ENCODE results near the gene TTC14.
"Not testable (repeated sequence)": the region's sequence is repeated elsewhere in the genome, so short reads cannot be mapped to it uniquely, and the experiment has no call there.

Gene TTC14

DNA sequence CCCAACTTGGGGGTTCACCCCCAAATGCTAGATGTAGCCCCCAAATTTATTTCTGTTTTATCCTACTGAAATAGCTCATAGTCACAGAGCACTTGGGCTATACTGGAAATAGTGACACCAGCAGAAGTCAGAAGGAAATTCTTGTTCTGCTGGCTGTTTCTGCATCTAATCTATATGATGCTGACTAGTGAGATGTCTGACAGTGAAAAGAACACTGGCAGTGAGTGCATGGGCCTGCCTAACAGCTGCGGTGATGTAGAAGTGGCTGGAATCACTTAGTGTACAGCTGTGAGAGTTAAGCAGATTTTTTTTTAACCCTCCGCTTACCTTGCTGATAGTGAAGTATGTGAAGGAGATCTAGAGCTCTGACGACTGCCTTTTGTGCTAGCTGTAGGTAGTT lies 14.0 kb downstream of the TTC14 start:
- H3K4me1 ChIP-seq (ENCODE audit: insufficient read depth, poor library complexity, severe bottlenecking): no peaks in the 10 kb centered on the region
- H3K4me3 ChIP-seq (ENCODE audit: severe bottlenecking): no peak overlapping the region
- no peaks in the 10 kb centered on the region for H3K27me3 ChIP-seq (ENCODE audit: insufficient read depth, poor library complexity, severe bottlenecking)
- H3K27ac ChIP-seq (ENCODE audit: poor library complexity, severe bottlenecking): no peak overlapping the region
- DNase-seq (ENCODE audit: low spot score) (no peak), ATAC-seq (ENCODE audit: low read depth) (0 out of 3 replicates have a peak, but pooled peaks have one; percentile 14)
- peaks cover 38% of the 10 kb centered on the region for H3K36me3 ChIP-seq (ENCODE audit: low read depth)
- TF ChIP-seq CTCF (IDR thresholded peaks at IDR 0.05; ENCODE audit: poor library complexity, severe bottlenecking): no peak
- peaks cover 3% of the 10 kb centered on the region for H3K9me3 ChIP-seq (ENCODE audit: severe bottlenecking)

GRCh38 chr3:180617049-180617448 lies 15.1 kb downstream of the TTC14 start:
- Histone ChIP-seq H3K9me3 (ENCODE audit: severe bottlenecking) (peaks cover 3% of the 10 kb centered on the region), H3K36me3 (ENCODE audit: low read depth) (peaks cover 27% of the 10 kb centered on the region), H3K4me3 (ENCODE audit: severe bottlenecking) (no peak overlapping the region), H3K27me3 (ENCODE audit: insufficient read depth, poor library complexity, severe bottlenecking) (no peaks in the 10 kb centered on the region), H3K27ac (ENCODE audit: poor library complexity, severe bottlenecking) (no peak overlapping the region), H3K4me1 (ENCODE audit: insufficient read depth, poor library complexity, severe bottlenecking) (no peaks in the 10 kb centered on the region)
- ATAC-seq (ENCODE audit: low read depth) (no peak), DNase-seq (ENCODE audit: low spot score) (no peak)
- no peak for TF ChIP-seq CTCF (IDR thresholded peaks at IDR 0.05; ENCODE audit: poor library complexity, severe bottlenecking)

DNA sequence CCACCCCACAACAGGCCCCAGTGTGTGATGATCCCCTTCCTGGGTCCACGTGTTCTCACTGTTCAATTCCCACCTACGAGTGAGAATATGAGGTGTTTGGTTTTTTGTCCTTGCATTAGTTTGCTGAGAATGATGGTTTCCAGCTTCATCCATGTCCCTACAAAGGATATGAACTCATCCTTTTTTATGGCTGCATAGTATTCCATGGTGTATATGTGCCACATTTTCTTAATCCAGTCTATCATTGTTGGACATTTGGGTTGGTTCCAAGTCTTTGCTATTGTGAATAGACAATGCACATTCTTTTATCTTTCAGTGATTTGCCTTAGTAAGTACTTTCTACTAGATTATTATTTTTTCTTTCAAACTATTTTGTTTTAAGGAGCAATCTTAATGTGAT lies 16.6 kb downstream of the TTC14 start:
- not testable (repeated sequence) for ATAC-seq (ENCODE audit: low read depth); H3K4me3 ChIP-seq (ENCODE audit: severe bottlenecking); H3K27me3 ChIP-seq (ENCODE audit: insufficient read depth, poor library complexity, severe bottlenecking); H3K9me3 ChIP-seq (ENCODE audit: severe bottlenecking); H3K4me1 ChIP-seq (ENCODE audit: insufficient read depth, poor library complexity, severe bottlenecking); H3K27ac ChIP-seq (ENCODE audit: poor library complexity, severe bottlenecking); DNase-seq (ENCODE audit: low spot score)
- H3K36me3 ChIP-seq (ENCODE audit: low read depth): peaks cover 18% of the 10 kb centered on the region

GRCh38 chr3:180619723-180620122 lies 17.8 kb downstream of the TTC14 start:
- Histone ChIP-seq H3K9me3 (ENCODE audit: severe bottlenecking) (peaks cover 3% of the 10 kb centered on the region), H3K27ac (ENCODE audit: poor library complexity, severe bottlenecking) (no peak overlapping the region), H3K36me3 (ENCODE audit: low read depth) (peaks cover 16% of the 10 kb centered on the region; the same call in 1 of the 2 replicates), H3K27me3 (ENCODE audit: insufficient read depth, poor library complexity, severe bottlenecking) (no peaks in the 10 kb centered on the region), H3K4me1 (ENCODE audit: insufficient read depth, poor library complexity, severe bottlenecking) (no peaks in the 10 kb centered on the region), H3K4me3 (ENCODE audit: severe bottlenecking) (no peak overlapping the region)
- ATAC-seq (ENCODE audit: low read depth) (no peak), DNase-seq (ENCODE audit: low spot score) (no peak)
- no peak for TF ChIP-seq CTCF (IDR thresholded peaks at IDR 0.05; ENCODE audit: poor library complexity, severe bottlenecking)

DNA sequence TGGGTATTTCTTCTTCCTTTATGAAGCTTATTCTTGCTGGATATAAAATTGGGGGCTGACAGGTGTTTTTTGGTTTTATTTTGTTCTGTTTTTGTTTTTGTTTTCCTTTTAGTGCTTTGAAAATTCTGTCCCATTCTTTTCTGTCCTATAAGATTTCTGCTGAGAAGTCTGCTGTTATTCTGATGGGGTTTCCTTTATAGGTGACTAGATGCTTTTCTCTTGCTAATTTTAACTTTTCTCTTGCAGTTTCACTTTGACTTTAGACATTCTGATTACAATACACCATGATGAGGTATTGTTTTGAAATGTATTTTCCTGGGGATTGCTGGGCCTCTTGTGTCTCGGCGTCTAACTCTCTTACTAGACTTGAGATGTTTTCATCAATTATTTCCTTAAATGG lies 22.8 kb downstream of the TTC14 start:
- H3K27ac ChIP-seq (ENCODE audit: poor library complexity, severe bottlenecking): no peak overlapping the region
- H3K36me3 ChIP-seq (ENCODE audit: low read depth): 0 out of 2 replicates have a peak, but pooled peaks cover 3% of the 10 kb centered on the region
- no peaks in the 10 kb centered on the region for H3K9me3 ChIP-seq (ENCODE audit: severe bottlenecking)
- no peaks in the 10 kb centered on the region for H3K27me3 ChIP-seq (ENCODE audit: insufficient read depth, poor library complexity, severe bottlenecking)
- DNase-seq (ENCODE audit: low spot score): no peak
- TF ChIP-seq CTCF (IDR thresholded peaks at IDR 0.05; ENCODE audit: poor library complexity, severe bottlenecking): no peak
- H3K4me3 ChIP-seq (ENCODE audit: severe bottlenecking): no peak overlapping the region
- no peaks in the 10 kb centered on the region for H3K4me1 ChIP-seq (ENCODE audit: insufficient read depth, poor library complexity, severe bottlenecking)
- ATAC-seq (ENCODE audit: low read depth): no peak

Measured in RWPE2 (cell line).